Endodermal cell (in vitro differentiated cells): ENCODE data around the gene ATG10. TPM values are rescaled to one million over a fixed set of nuclear protein-coding genes. Genes with fewer than 3 reads are reported as not detected.
A peak's percentile ranks its signal among the peaks of the same experiment; 100 is the strongest.

Source experiments
- DNase-seq: peaks from one replicate; pipeline ENCODE4 v3.0.0-alpha.2; 2017
- H3K27ac ChIP-seq: 2 replicates; pipeline ENCODE4 v1.5.1; 2013; ENCODE audit warnings: mild to moderate bottlenecking, low read depth, low read length, moderate library complexity
- H3K27me3 ChIP-seq: 2 replicates; pipeline ENCODE4 v1.6.1; 2013; ENCODE audit warnings: mild to moderate bottlenecking, low read length, moderate library complexity; ENCODE audit not compliant: insufficient read depth, control insufficient read depth, poor library complexity, severe bottlenecking
- H3K36me3 ChIP-seq: 2 replicates; pipeline ENCODE4 v1.7.0; 2013; ENCODE audit warnings: mild to moderate bottlenecking, low read length, moderate library complexity; ENCODE audit not compliant: control insufficient read depth, insufficient read depth
- H3K4me1 ChIP-seq: one replicate; pipeline ENCODE4 v1.7.0; 2013; ENCODE audit warnings: low read length; ENCODE audit not compliant: control insufficient read depth, insufficient read depth
- H3K4me3 ChIP-seq: 2 replicates; pipeline ENCODE4 v1.5.1; 2013; ENCODE audit warnings: mild to moderate bottlenecking, low read length, moderate library complexity
- H3K9ac ChIP-seq: 2 replicates; pipeline ENCODE4 v1.6.1; 2013; ENCODE audit warnings: mild to moderate bottlenecking, low read length, moderate library complexity; ENCODE audit not compliant: poor library complexity, severe bottlenecking; ENCODE audit errors: extremely low read depth
- H3K9me3 ChIP-seq: 2 replicates; pipeline ENCODE4 v1.6.1; 2013; ENCODE audit warnings: mild to moderate bottlenecking, low read length, moderate library complexity; ENCODE audit not compliant: control insufficient read depth
- H3K27ac Mint-ChIP-seq: 2 replicates; pipeline ENCODE4 v1.8.0; 2020; ENCODE audit warnings: mixed read lengths
- H3K27me3 Mint-ChIP-seq: 2 replicates; pipeline ENCODE4 v1.8.0; 2021; ENCODE audit warnings: mild to moderate bottlenecking, mixed read lengths; ENCODE audit not compliant: insufficient read depth
- H3K36me3 Mint-ChIP-seq: 2 replicates; pipeline ENCODE4 v1.8.0; 2020; ENCODE audit warnings: low read depth, mixed read lengths
- H3K4me1 Mint-ChIP-seq: 2 replicates; pipeline ENCODE4 v1.8.0; 2020; ENCODE audit warnings: mixed read lengths
- H3K4me3 Mint-ChIP-seq: 2 replicates; pipeline ENCODE4 v1.8.0; 2020; ENCODE audit warnings: mild to moderate bottlenecking, moderate library complexity, mixed read lengths
- H3K9me3 Mint-ChIP-seq: 2 replicates; pipeline ENCODE4 v1.8.0; 2020; ENCODE audit warnings: mild to moderate bottlenecking, mixed read lengths
- CTCF ChIP-seq: fragments of 200-600 bp; sonication (generic); conservative IDR thresholded peaks from 2 replicates; pipeline ENCODE4 v1.5.0; 2021; ENCODE audit warnings: antibody characterized with exemption, mild to moderate bottlenecking
- WGBS, 2 experiments: methylation state at CpG; one replicate each; pipeline versions ENCODE4 v1.1.5 to v1.1.7; 2013; ENCODE audit warnings: missing lambda C conversion rate in 2 of 2, mixed read lengths in 1 of 2; ENCODE audit not compliant: insufficient coverage in 1 of 2, insufficient read length in 1 of 2; 5-methylcytosine and 5-hydroxymethylcytosine counted together
- long read RNA-seq, 4 experiments: library from polyadenylated mRNA in 2 of 4; library from RNA in 1 of 4; library from capped mRNA in 1 of 4; stranded (forward) in 3 of 4; unstranded in 1 of 4; transcript quantifications; one replicate each; pipeline ENCODE4 v2.0.0, GENCODE V29; 2020 to 2021; ENCODE audit warnings: inconsistent platforms in 1 of 4
- polyA plus RNA-seq, 2 experiments: library from polyadenylated mRNA; stranded (reverse); fragments of 50-300 nt; gene quantifications; one replicate each; pipeline ENCODE4 v1.2.3, GENCODE V29; 2013
- total RNA-seq, 2 donors: library from RNA; stranded (reverse); fragmentation: NEBNext Ultra II Directional in 1 of 2; extraction: Animal tissue kit (Norgen Biotek cat#: 25700) in 1 of 2; gene quantifications; 2 replicates in 1 of 2; 3 replicates in 1 of 2; pipeline ENCODE4 v1.2.1, GENCODE V29; 2021

ATG10 gene
- 10 to 100 TPM; 17.9 to 22.6 TPM for total RNA-seq
- polyA plus RNA-seq (2013, experiment 1 of 2): 13.7 TPM
- 13.1 TPM for polyA plus RNA-seq (2013, experiment 2 of 2)
- long read RNA-seq, experiment 1, partial matches to known transcripts: 4 of 11 reads
- long read RNA-seq, experiment 1, other reads (novel, unspliced or antisense): 6 of 11 reads
- long read RNA-seq, experiment 2, transcript ATG10-203 (9 exons, 1,795 nt): minor isoform, 5 of 23 reads
- long read RNA-seq, experiment 2, transcript ATG10-201 (8 exons, 3,033 nt): major isoform, 9 of 23 reads
- long read RNA-seq, experiment 2, partial matches to known transcripts: 1 of 23 reads
- long read RNA-seq, experiment 2, other reads (novel, unspliced or antisense): 8 of 23 reads
- long read RNA-seq, experiment 3, transcript ATG10-201 (8 exons, 3,033 nt): major isoform, 9 of 33 reads
- long read RNA-seq, experiment 3, partial matches to known transcripts: 1 of 33 reads
- long read RNA-seq, experiment 3, other reads (novel, unspliced or antisense): 18 of 33 reads
- long read RNA-seq, experiment 4, transcript ATG10-201 (8 exons, 3,033 nt): major isoform, 33 of 69 reads
- long read RNA-seq, experiment 4, partial matches to known transcripts: 13 of 69 reads
- long read RNA-seq, experiment 4, other reads (novel, unspliced or antisense): 21 of 69 reads

GRCh38 chr5:81971712-81972491, at the start of gene ATG10:
Gene ATG10, plus strand, starts transcription at chr5:81972023. Its CDS starts 15,548 bp downstream, at chr5:81987571.
- peak within 1 kb of the TSS; percentile 61 for H3K4me3 Mint-ChIP-seq
- WGBS, 2 experiments: 0 to 1% methylated on average over 20 to 76 of the region's 77 CpGs
- peaks cover 7% of the 10 kb centered on the region for H3K4me1 ChIP-seq

DNA sequence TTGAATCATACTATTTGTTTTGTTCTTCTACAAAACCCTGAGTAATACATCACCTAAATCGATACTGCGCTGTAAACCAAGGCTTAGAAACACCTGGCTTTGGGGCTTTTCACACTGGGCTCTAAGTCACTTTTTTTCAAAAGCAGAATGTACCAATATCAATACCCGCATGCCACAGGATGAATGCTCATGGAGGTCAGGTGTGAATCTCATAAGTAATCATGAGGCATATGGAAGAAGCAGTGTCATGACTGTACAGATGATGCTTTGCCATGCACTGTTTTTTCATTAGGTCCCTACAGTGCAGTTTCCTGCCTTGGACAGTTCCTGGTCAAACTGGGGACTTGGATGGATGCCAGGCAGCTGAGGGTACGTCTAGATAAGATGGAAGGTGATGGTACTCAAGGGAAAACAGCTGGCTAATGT, 49.0 kb upstream of the ATG10 start:
- no peak overlapping the region for H3K27ac ChIP-seq
- Mint-ChIP-seq H3K9me3 (peaks cover 6% of the 10 kb centered on the region), H3K36me3 (no peaks in the 10 kb centered on the region), H3K4me1 (no peaks in the 10 kb centered on the region), H3K27ac (no peak overlapping the region), H3K4me3 (no peak overlapping the region), H3K27me3 (no peaks in the 10 kb centered on the region)
- H3K36me3 ChIP-seq: no peaks in the 10 kb centered on the region
- DNase-seq: no peak
- no peaks in the 10 kb centered on the region for H3K27me3 ChIP-seq
- no peaks in the 10 kb centered on the region for H3K4me1 ChIP-seq
- TF ChIP-seq CTCF: no peak
- no peak overlapping the region for H3K4me3 ChIP-seq
- WGBS, 2 experiments: 93 to 94% methylated on average over 3 to 4 of the region's 4 CpGs
- no peak overlapping the region for H3K9ac ChIP-seq
- no peaks in the 10 kb centered on the region for H3K9me3 ChIP-seq

More at GRCh38 chr5:81971712-81972491, at the start of gene ATG10:
- peaks cover 3% of the 10 kb centered on the region for H3K36me3 Mint-ChIP-seq
- Histone ChIP-seq H3K9ac (peak within 1 kb of the TSS; percentile 94), H3K27me3 (no peaks in the 10 kb centered on the region), H3K36me3 (peaks cover 3% of the 10 kb centered on the region), H3K9me3 (no peaks in the 10 kb centered on the region), H3K4me3 (peak within 1 kb of the TSS; percentile 94), H3K27ac (peak within 1 kb of the TSS; percentile 99)
- H3K9me3 Mint-ChIP-seq: peaks cover 1% of the 10 kb centered on the region
- no peaks in the 10 kb centered on the region for H3K27me3 Mint-ChIP-seq
- H3K4me1 Mint-ChIP-seq: peaks cover 42% of the 10 kb centered on the region
- peak; percentile 96 for DNase-seq
- no peak for TF ChIP-seq CTCF
- H3K27ac Mint-ChIP-seq: peak within 1 kb of the TSS; percentile 90

DNA sequence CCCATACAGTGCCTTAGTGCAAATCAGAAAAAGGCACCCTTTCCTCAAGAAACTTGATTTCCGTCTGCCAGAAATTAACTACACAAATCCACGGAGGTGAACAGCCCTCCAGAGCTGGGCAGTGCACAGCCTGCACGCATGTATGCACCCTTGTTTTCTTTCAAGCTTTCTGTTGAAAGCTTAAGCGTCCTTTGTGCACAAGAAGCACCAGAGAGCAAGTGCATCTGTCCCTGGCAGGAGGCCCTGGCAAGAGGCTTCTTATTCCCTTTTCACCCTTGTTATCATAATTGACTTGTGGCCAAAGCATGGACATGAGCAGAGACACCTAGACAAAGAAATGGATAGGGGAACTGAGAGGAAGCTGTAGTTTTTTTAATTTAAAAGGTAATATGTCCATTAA, 47.4 kb upstream of the ATG10 start:
- Mint-ChIP-seq H3K27ac (no peak overlapping the region), H3K9me3 (peaks cover 6% of the 10 kb centered on the region), H3K4me3 (no peak overlapping the region), H3K36me3 (no peaks in the 10 kb centered on the region), H3K4me1 (no peaks in the 10 kb centered on the region), H3K27me3 (no peaks in the 10 kb centered on the region)
- no peak overlapping the region for H3K9ac ChIP-seq
- WGBS, 2 experiments: 91 to 93% methylated on average over 4 of the region's 4 CpGs
- no peak overlapping the region for H3K27ac ChIP-seq
- no peaks in the 10 kb centered on the region for H3K4me1 ChIP-seq
- H3K27me3 ChIP-seq: no peaks in the 10 kb centered on the region
- no peak for TF ChIP-seq CTCF
- DNase-seq: no peak
- no peaks in the 10 kb centered on the region for H3K9me3 ChIP-seq
- H3K4me3 ChIP-seq: no peak overlapping the region
- no peaks in the 10 kb centered on the region for H3K36me3 ChIP-seq
